Stimulated activated CD4-positive, alpha-beta T cell treated with anti-CD3 and anti-CD28 coated beads, TNF-alpha, amount 100 ng/mL, for 48 hours (primary cell): ENCODE data around the gene GLIS1.

Experiments used
- DNase-seq, 3 donors: peaks; one replicate each; pipeline ENCODE4 v3.0.0-alpha.2; 2020; ENCODE audit warnings: low read depth in 3 of 3

The GLIS1 gene

GRCh38 chr1:53593758-53594380 lies 145.1 kb downstream of the GLIS1 start:
- DNase-seq: no peak

DNA sequence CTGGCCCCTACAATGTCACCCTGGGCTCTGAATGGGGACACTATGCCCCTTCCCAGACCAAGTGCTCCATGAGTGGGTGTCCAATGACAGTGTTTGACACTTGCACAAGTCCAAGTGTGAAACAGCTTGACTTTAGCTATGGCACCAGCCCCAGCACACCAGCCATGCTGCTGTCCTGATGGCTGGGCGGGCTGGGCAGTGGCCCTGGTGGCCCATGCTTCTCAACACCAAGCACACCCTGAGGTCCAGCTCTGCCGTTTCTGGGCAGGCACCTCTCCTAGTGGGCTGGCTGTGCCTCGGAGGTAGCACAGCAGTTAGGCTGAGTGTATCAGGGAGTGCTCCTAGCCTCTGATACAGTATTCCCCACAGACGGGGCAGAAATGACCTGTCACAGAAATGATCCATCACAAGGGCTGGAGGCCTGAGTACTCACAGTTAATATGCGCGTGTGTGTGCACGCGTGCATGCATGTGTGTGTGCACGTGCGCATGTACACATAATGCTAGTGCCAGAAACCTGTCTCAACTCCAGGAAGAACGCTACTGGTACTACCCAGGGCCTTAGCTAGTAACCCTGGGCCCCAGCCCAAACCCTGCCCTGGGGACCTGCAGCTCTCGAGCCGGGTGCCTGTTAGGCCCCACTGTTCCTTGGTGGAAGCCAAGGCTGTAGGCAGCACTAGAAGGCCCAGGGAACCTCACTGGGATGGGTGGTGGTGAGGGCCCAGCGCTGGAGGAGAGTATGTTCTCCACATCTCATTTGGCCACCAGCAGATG lies 145.8 kb downstream of the GLIS1 start:
- no peak for DNase-seq

DNA sequence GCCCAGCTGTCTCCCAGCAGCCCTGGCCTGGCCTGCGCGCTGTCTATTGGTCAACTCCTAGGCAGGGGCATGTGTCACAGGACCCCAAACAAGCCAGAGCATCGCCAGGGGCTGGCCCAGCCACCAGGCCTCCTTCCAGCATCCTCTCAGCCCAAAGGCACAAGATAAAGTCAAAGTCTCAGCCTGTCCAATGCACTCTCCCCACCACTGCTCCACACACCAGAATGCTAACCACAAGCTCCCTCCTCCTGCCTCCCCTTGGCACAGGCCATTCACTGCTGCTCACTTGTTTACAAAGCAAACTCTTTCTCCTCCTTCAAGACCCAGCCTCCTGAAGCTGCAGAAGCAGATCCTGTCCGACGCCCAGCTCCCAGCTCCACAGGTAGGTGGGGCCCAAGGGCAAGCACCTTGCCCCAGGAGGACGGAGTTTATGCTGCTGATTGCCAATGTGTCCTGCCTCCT lies 146.4 kb downstream of the GLIS1 start:
- no peak for DNase-seq

DNA sequence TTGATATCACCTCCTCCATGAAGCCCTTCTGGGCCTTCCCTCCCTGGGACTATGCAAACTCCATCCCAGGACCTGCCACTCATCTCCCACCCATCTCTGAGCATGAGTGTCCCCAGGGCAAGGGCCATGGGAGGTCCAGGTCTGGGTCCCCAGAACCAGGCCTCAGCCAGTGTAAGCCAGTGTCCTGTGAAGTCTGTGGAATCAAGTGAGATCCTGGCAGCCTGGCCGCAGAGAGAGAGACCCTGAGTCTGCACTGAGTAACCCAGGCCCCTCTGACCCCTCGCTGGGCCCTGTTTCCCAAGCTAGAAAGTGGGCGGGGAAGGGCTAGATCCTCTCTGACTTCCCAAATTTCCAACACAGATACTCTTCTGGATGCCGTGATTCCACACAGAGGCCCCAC lies 147.0 kb downstream of the GLIS1 start:
- DNase-seq: no peak

DNA sequence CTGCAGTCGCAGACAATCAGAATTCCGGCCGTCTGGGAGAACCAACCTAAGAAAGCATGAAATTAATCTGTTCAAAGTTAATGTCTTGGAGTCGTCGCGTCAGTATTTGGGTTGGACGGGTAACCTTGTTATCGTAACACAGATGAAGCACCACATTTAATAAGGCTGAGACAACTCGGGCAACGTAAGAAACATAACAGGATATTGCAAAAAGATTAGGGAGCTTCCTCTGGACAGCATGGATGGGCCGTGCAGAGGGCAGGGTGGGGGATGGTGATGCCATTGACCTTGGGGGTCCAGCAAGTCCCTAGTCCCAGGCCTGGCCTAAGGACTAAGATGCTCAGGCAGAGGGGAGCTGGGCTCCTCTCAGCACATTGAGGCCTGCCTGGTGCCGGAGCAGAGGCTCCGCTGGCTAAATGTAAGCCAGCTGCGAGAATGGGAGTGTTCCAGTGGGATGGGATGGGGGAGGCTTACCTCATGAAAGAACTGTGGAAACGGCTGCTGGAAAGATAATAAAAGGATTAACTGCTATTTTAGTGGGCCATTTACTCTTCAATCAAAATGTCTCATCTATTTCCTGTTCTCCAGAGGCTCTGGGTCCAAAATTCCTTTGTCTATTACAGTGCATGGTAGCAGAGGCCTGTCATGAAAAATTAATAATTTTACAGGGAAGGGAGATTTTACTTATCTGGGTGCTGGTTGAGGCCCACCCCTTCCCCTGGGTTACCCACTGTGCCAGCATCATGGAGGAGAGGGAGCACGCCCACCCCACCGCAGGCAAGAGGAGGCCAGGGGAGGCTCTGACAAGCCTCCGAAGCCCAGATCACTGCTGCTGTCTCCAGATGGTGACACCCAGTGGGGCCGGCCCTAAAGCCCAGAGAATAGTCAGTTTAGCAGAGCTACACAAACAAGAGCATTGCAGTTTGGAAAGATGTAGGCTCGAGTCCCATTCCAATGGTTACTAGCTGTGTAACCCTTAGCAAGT lies 148.1 kb downstream of the GLIS1 start:
- no peak for DNase-seq

GRCh38 chr1:53590104-53590503 lies 148.9 kb downstream of the GLIS1 start:
- no peak for DNase-seq

GRCh38 chr1:53589043-53589887 lies 149.7 kb downstream of the GLIS1 start:
- DNase-seq: no peak

DNA sequence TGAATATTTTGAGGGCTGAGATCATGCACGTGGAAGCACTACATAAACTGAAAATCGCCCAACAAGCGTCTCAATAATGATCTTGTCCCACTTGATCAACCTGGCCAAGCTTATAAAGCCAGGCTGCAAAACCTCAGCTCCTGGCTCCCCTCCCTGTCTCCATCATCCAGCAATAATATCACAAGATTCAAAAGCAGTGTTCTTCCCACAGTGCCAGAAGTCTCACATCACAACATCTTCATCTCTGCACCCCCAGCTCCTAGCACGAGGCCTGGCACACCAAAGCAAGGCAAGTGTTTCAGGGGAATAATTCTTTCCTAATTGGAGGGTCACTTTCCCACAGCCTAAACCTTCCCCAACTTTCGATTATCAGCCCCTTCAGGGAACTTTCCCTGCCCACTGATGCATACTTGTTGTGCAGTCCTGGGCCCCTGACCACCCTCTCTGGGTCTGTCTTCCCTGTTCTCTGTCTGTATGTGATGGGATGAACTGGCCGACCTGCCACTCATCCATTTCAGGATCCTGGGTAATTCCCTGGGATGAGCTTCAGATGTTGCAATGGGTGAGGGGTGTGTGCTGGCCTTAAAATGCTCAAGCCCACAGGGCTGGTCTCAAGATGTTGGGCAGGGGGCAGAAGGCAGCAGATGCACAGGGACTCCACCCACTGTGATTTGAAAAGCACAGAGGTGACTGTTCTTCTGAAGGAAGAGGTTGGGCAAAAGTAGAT lies 150.7 kb downstream of the GLIS1 start:
- DNase-seq: no peak

DNA sequence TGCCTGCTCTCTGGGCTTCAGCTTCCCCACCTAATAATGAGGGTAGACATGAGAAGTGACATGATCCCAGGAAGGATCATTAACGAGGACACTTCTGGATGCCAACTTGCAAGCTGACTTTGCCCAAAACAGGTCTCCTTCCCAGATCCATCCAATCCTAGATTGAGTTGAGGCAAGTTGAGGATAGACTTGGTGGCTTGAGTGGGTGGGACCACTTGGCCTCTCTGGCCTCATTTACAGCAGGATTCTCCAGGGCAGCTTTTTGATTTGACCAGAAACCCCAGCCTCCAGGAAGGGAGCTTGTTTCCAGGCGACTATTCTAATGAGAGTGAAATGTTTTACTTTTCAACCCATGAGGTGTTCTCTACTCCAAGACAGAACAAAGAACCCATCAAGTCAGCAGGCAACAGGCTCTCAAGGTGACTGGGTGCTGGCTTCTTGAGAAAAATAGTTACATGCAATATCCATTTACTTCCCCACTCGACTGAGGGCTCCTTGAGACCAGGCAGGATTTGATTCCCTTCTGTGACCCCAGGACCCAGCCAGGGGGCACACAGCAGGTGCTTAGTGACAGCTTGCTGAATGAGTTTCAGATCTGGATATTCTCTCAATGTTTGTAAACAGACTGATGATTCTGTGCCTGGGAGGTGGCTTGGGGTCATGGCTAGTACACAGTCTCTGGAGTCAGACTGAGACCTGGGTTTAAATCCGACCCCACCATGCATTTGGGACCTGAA lies 151.5 kb downstream of the GLIS1 start:
- DNase-seq: no peak

GRCh38 chr1:53586765-53587164 lies 152.2 kb downstream of the GLIS1 start:
- DNase-seq: no peak

- DNase-seq: no peak
Observed at GRCh38 chr1:53585565-53585964, 153.4 kb downstream of the GLIS1 start.

DNA sequence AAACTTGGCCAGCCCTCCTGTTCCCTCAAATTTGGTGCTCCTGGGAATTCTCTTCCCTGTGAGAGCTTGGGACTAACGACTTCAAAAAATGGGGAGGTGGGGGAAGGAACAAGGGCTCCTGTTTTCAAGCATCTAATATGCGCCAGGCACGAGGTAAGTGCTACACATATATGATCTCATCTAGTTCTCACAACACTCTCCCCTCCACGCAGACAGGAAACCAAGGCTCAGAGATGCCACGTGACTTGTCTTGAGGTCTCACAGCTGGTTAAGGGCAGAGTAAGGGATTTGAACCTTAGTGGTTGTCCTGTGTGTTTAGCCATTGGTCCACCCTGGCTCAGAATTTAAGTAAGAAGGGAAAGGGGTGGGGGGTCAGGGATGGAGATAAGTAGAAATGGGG lies 153.8 kb downstream of the GLIS1 start:
- no peak for DNase-seq

DNA sequence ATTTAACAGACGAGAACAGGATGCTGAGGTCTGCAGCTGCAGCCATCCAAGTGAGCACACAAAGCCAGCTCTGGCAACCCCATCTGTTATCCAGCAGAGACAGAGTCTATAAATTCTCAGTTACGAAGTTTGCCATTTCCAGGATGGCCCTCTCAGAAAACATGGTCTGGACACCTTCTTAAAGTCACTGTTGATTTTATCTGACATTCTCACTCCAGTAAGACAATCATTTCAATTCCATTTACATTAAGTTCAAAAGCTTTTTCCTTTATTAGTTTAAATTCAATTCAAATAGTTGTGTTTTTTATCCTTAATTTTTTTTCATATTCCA lies 154.2 kb downstream of the GLIS1 start:
- no peak for DNase-seq

- no peak for DNase-seq
Observed at GRCh38 chr1:53583868-53584776, 154.8 kb downstream of the GLIS1 start.

DNA sequence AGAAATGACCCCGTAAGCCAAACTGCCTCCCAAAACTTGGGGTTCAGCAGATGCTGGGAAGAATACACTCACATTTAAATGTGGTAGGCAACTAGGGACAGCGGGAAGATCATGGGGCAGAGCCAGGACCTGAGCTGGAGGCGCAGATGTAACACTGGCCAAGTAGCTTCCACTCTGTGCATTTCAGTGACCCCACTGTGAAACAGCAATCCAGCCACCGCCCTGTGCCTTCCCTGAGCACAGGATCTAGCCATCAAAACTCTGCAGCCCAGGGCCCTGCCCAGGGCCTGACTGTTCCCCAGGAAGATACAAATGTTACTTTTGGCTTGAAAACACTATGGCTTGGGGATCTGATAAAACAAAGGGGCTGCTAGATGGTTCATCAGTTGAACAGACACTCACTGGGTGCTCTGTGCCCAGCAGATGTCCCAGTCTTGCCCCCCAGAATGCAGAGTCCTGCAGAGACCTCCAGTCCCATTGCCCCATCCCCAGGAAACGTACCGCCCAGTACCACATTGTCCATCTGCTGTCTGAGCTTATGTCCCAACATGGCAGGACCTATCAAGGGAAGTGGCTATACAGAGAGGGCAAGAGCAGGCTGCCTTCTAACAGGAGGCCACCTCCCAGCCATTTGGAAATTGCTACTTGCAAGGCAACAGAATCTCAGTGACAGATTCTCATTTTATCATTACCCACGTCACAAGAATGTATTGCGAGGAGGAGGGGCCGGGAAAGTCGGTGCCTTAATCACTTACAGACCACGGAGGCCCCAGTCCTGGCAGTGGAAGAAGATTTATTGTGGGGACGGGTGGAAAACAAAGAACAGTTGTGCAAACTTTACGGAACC lies 155.7 kb downstream of the GLIS1 start:
- DNase-seq: no peak

- DNase-seq: no peak
Observed at GRCh38 chr1:53582211-53583020, 156.5 kb downstream of the GLIS1 start.

DNA sequence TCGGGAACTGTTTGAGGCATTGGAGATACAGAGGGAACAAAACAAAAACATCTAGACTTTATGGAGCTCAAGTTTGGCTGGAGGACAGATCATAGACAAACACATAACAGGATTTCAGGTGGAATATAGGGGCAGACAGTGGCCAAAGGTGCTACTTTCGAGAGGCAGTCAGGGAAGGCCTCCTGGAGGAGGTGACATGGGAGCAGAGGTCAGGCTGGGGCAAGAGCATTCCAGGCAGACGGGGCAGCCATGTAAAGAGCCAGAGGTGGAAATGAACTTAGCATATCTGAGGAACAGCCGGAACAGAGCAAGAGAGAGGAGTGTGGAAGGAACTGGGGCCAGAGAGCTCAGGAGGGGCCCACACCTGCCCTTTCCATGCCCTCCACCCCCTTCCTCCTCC lies 157.5 kb downstream of the GLIS1 start:
- no peak for DNase-seq
